Measurements from ENCODE around the gene FTL.

The FTL gene

GRCh38 chr19:48993175-48994034, 28.3 kb downstream of the FTL start, which contains the start of the genes GYS1 and RUVBL2:
Gene GYS1 (minus strand): TSS chr19:48993309. CDS start chr19:48993112, 197 bp downstream.
Gene RUVBL2 (plus strand): TSS chr19:48993887. CDS start chr19:48993912, 25 bp downstream.
- peak; percentile 100 for DNase-seq

DNA sequence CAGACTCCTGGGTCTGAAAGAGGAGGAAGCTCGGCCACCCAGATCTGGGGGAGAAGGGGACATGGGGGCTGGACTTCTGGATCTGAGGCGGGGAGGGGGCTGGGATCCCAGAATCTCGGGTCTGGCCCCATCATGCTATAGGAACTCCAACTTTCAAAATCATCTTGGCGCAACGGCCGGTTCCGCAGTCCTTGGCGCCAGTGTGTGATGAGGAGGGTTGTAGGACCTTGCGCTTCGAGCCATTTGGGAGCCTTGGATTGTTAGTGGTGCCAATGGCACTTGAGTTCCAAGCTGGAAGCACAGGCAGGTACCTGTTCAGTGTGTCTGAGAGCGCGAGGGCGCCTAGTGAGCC, 28.9 kb downstream of the FTL start:
- no peak for DNase-seq

DNA sequence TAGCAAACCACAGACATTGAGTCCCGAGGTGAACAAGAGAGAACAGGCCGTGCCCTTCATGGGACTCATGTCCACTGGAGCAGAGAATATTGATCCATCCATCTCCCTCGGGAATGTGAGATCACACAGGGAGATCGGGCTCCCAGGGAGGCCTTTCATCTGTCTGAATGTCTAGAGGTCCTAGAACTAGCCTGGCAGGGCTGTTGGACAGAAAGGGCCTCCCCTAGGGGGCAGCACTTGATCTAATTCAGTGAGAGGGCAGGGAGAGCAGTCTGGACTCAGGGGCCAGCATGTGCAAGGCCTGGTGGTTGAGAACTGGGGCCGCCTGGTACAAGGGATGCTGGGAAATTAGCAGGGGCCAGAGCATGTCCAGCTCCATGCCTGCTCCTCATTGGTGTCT, 32.9 kb downstream of the FTL start:
- DNase-seq: peak; percentile 48

DNA sequence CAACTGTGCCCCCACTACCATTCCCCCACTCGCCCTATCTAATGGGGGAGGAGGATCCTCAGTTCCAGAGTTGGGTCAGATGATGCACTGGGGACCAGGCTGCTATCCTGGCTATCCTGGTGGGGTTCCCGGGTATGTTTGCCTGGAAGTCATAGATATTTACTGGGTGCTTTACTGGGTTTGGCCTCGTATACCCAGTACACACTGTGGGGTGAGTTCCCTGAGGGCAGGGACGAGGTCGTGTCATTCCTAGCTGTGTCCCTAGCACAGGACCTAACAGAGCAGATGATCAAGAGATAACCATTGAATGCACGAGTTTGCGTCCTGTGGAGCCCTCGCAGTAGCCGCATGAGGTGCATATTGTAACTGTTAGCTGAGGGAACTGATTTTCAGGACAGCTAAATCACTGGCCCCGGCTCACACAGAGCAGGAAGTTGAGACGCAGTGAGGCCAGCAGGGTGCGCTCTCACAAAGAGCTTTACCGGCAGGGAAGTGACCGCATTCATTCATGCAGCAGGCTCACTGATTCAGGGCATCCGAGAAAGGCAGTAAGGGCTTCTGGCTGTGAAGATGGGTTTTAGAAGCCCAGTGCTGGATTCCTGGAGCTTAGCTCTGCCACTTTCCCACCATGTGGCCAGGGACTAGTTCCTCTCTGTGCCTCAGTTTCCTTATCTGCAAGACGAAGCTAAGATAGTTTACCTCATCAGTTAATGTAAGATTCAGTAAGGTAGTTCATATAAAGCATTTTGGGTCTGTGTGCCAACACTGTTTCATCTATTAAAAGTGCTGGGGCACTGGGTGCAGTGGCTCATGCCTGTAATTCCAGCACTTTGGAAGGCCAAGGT, 34.6 kb downstream of the FTL start:
- DNase-seq: peak; percentile 67

GRCh38 chr19:49004133-49004532, 39.0 kb downstream of the FTL start:
- no peak for DNase-seq

GRCh38 chr19:49004964-49005614, 40.0 kb downstream of the FTL start:
- DNase-seq: no peak

GRCh38 chr19:49006905-49007304, 41.8 kb downstream of the FTL start:
- DNase-seq: no peak

DNA sequence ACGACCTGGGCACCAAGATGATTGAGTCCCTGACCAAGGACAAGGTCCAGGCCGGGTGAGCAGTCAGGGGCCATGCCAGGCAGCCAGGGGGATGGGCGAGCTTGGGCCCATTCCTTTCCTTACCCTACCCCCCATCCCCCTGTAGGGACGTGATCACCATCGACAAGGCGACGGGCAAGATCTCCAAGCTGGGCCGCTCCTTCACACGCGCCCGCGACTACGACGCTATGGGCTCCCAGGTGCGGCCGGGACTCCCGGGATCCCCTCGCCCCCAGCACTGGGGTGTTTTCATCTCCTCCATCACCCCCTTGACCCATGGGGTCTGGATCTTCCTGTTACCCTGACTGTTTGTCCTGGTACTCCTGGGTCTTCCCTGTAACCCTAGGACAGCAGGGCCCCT, 44.7 kb downstream of the FTL start:
- DNase-seq: no peak

DNA sequence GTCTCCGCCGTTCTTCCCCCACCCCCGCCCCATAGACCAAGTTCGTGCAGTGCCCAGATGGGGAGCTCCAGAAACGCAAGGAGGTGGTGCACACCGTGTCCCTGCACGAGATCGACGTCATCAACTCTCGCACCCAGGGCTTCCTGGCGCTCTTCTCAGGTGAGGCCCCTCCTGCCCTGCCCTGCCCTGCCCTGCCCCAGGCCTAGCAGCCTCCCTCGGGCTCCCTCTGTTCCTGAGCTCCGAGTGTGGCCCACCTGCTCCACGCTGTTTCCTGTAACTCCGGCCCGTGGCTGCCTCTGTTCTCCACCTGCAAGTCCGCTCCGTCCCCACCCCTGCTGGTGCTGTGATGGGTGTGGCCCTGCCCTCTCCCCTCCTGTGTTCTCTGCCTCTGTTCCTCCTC, 45.3 kb downstream of the FTL start:
- no peak for DNase-seq

DNA sequence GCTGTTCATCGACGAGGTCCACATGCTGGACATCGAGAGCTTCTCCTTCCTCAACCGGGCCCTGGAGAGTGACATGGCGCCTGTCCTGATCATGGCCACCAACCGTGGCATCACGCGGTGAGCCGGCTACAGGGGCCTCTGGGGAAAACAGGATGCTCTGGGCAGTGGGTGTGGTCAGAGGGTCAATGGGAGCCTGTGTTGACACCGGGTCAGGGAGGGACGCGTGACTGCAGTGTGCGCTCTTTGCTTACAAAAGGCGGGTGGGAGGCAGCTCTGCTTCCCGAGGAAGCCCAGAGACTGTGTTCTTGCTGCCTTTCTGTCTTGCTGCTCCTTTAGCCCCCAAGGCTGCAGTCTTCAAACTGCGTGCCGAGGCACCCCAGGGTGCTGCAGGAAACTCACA, 46.1 kb downstream of the FTL start:
- DNase-seq: no peak

DNA sequence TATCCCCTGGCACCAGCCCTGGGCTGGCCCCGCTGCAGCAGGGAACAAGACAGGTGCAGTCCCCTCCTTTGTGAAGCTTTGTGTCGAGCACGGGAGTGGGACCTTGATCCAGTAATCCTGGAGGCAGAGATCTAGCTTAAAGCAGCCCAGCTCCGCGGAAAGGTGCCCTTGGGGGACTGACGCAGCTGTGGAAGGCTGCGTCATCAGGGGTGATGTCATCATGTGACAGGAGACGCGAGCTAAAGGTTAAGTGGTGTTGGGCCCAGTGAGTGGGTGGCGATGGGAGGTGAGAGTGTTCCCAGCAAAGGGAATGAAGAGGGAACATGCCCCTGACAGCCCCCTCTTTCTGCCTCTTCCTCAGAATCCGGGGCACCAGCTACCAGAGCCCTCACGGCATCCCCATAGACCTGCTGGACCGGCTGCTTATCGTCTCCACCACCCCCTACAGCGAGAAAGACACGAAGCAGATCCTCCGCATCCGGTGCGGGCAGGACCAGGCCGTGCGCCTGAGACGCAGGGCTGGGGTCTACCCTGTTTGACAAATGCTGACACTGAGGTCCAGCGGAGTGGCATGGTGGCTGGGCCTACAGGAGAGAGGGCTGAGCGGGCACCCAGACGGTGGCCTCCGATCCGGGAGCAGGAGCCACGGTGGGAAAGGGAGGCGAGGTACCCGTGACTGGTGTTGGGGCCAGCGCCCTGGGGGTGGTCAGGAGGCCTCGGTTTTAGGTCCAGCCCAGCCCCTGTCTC, 49.2 kb downstream of the FTL start:
- no peak for DNase-seq

- DNase-seq: no peak
Measured at GRCh38 chr19:49014870-49015255, 49.8 kb downstream of the FTL start.

DNA sequence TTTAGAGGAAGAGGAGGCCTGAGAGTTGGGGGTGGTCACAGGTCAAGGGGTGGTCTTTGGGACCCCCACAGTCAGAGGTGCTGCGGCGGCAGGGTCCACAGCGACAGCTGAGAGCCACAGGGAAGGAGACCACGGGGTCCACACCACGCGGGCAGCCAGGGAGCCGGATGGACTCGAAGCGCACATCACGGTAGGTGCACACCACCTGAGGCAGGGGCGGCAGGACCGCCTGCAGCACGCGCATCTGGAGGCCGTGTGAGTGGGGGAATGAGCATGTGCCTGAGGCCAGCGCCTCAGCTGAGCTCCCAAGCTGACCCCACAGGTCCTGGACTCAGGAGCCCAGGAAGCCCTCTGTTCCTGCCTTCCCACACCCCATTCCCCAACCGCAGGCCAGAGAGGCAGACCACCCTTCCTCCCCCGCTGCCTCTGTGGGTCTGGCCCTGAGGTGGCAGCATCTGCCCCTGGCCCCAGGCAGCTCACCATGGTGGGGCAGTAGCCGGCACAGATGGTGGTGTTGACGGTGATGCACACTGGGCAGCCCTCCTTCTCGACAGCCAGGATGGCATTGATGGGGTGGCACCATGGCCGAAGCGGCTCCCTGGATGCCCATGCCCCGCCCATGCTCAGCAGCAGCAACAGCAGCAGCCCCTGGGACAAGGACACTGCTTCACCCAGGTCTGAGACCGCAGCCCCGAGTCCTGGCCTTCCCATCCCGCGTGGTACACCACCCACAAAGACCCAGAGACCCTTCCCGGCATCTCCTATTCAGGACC, 51.1 kb downstream of the FTL start:
- no peak for DNase-seq
